Neural progenitor cell (in vitro differentiated cells): ENCODE results near the gene FTCD. TPM values are rescaled to one million over a fixed set of nuclear protein-coding genes. Genes with fewer than 3 reads are reported as not detected.

Experiments
- DNase-seq: peaks from one replicate; pipeline ENCODE4 v3.0.0-alpha.2; 2016; ENCODE audit warnings: low spot score
- H2AFZ ChIP-seq: fragments of 200-600 bp; sonication (generic); replicated peaks from 2 replicates; pipeline ENCODE4 v1.6.1; 2016; ENCODE audit warnings: antibody characterized with exemption
- H3F3A ChIP-seq: fragments of 200-600 bp; sonication (generic); 2 replicates; pipeline ENCODE4 v1.6.1; 2016; ENCODE audit warnings: antibody characterized with exemption, low read depth
- H3K27ac ChIP-seq: fragments of 200-600 bp; sonication (generic); 2 replicates; pipeline ENCODE4 v1.5.1; 2016; ENCODE audit warnings: mild to moderate bottlenecking
- H3K27me3 ChIP-seq: fragments of 200-600 bp; sonication (generic); 2 replicates; pipeline ENCODE4 v1.6.1; 2016; ENCODE audit warnings: mild to moderate bottlenecking, moderate library complexity
- H3K36me3 ChIP-seq: fragments of 200-600 bp; sonication (generic); 2 replicates; pipeline ENCODE4 v1.5.1; 2016
- H3K4me1 ChIP-seq: fragments of 200-600 bp; sonication (generic); 2 replicates; pipeline ENCODE4 v1.6.1; 2016; ENCODE audit warnings: mixed run types
- H3K4me2 ChIP-seq: fragments of 200-600 bp; sonication (generic); 2 replicates; pipeline ENCODE4 v1.6.1; 2016
- H3K4me3 ChIP-seq: fragments of 200-600 bp; sonication (generic); 2 replicates; pipeline ENCODE4 v1.5.1; 2016
- H3K79me2 ChIP-seq: fragments of 200-600 bp; sonication (generic); 2 replicates; pipeline ENCODE4 v1.6.1; 2016; ENCODE audit warnings: low read depth
- H3K9ac ChIP-seq: fragments of 200-600 bp; sonication (generic); 2 replicates; pipeline ENCODE4 v1.6.1; 2016
- H3K9me3 ChIP-seq: fragments of 200-600 bp; sonication (generic); 2 replicates; pipeline ENCODE4 v1.5.1; 2016; ENCODE audit warnings: low read depth
- H4K20me1 ChIP-seq: fragments of 200-600 bp; sonication (generic); 2 replicates; pipeline ENCODE4 v1.6.1; 2016; ENCODE audit warnings: low read depth
- H3K27ac Mint-ChIP-seq: 3 replicates; pipeline ENCODE4 v1.8.0; 2021; ENCODE audit warnings: mixed read lengths
- H3K27me3 Mint-ChIP-seq: 2 replicates; pipeline ENCODE4 v1.8.0; 2022; ENCODE audit warnings: low read depth, mild to moderate bottlenecking, inconsistent platforms, moderate library complexity, mixed read lengths; ENCODE audit not compliant: insufficient read depth
- H3K36me3 Mint-ChIP-seq: 3 replicates; pipeline ENCODE4 v1.8.0; 2021; ENCODE audit warnings: mixed read lengths
- H3K4me1 Mint-ChIP-seq: 3 replicates; pipeline ENCODE4 v1.8.0; 2021; ENCODE audit warnings: mixed read lengths
- H3K4me3 Mint-ChIP-seq: 3 replicates; pipeline ENCODE4 v1.8.0; 2021; ENCODE audit warnings: mild to moderate bottlenecking, moderate library complexity, mixed read lengths
- H3K9me3 Mint-ChIP-seq: 3 replicates; pipeline ENCODE4 v1.8.0; 2020; ENCODE audit warnings: mixed read lengths
- EZH2 ChIP-seq: fragments of 200-600 bp; sonication (generic); IDR thresholded peaks from 2 replicates; pipeline ENCODE4 v1.6.1; 2017; ENCODE audit warnings: antibody characterized with exemption, mild to moderate bottlenecking, moderate library complexity
- EZH2phosphoT487 ChIP-seq: fragments of 200-600 bp; sonication (generic); IDR thresholded peaks from 2 replicates; pipeline ENCODE4 v1.6.1; 2017; ENCODE audit warnings: antibody characterized with exemption
- total RNA-seq: library from RNA; depleted of rRNA; stranded (reverse); fragments of >200 nt; gene quantifications from 2 replicates; pipeline ENCODE4 v1.2.3, GENCODE V29; 2015; ENCODE audit warnings: low replicate concordance
- TF ChIP-seq, protein P1 (sequence below): fragments of 200-600 bp; sonication (generic); IDR thresholded peaks from 2 replicates; pipeline ENCODE4 v1.5.1; 2017; ENCODE audit warnings: antibody characterized with exemption, mild to moderate bottlenecking

FTCD gene
- total RNA-seq, 1 donor from 2014 or later: not detected

DNA sequence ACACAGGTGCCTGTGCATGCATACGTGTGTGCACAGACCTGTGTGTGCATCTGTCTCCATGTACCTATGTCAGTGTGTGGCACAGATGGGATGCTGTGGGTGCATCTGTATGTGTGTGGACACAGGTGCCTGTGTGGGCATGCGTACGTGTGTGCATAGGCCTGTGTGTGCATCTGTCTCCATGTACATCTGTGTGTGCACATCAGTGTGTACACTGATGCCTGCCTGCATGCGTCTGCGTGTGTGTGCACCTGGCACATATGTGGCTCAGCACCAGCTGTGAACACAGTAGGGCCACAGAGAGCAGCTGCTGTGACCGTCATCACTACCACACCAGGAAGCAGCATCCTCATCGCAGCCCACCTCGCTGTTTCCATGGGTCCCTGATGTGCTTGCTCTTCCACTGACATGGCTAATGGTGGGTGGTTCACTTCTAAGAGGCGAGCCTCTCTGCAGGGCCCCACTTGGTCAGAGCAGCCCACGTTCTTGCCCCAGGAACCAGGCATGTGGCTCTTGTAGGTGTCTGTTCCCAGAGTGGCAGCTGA lies 38.5 kb upstream of the FTCD start:
- Histone ChIP-seq H3K27me3 (no peaks in the 10 kb centered on the region), H3F3A (peaks cover under 1% of the 10 kb centered on the region), H3K4me2 (no peak overlapping the region), H3K27ac (no peak overlapping the region), H3K36me3 (peaks cover under 1% of the 10 kb centered on the region), H3K79me2 (no peaks in the 10 kb centered on the region), H3K9ac (no peak overlapping the region), H4K20me1 (no peaks in the 10 kb centered on the region), H3K4me3 (no peak overlapping the region), H3K4me1 (no peaks in the 10 kb centered on the region), H3K9me3 (no peaks in the 10 kb centered on the region), H2AFZ (no peak overlapping the region)
- Mint-ChIP-seq H3K4me3 (no peak overlapping the region), H3K4me1 (peaks cover 19% of the 10 kb centered on the region), H3K9me3 (no peaks in the 10 kb centered on the region), H3K36me3 (peaks cover 26% of the 10 kb centered on the region), H3K27ac (no peak overlapping the region), H3K27me3 (no peaks in the 10 kb centered on the region)
- no peak for DNase-seq
- TF ChIP-seq EZH2phosphoT487: no peak
- TF ChIP-seq, protein P1, sequence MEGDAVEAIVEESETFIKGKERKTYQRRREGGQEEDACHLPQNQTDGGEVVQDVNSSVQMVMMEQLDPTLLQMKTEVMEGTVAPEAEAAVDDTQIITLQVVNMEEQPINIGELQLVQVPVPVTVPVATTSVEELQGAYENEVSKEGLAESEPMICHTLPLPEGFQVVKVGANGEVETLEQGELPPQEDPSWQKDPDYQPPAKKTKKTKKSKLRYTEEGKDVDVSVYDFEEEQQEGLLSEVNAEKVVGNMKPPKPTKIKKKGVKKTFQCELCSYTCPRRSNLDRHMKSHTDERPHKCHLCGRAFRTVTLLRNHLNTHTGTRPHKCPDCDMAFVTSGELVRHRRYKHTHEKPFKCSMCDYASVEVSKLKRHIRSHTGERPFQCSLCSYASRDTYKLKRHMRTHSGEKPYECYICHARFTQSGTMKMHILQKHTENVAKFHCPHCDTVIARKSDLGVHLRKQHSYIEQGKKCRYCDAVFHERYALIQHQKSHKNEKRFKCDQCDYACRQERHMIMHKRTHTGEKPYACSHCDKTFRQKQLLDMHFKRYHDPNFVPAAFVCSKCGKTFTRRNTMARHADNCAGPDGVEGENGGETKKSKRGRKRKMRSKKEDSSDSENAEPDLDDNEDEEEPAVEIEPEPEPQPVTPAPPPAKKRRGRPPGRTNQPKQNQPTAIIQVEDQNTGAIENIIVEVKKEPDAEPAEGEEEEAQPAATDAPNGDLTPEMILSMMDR: no peak
- no peak for TF ChIP-seq EZH2

DNA sequence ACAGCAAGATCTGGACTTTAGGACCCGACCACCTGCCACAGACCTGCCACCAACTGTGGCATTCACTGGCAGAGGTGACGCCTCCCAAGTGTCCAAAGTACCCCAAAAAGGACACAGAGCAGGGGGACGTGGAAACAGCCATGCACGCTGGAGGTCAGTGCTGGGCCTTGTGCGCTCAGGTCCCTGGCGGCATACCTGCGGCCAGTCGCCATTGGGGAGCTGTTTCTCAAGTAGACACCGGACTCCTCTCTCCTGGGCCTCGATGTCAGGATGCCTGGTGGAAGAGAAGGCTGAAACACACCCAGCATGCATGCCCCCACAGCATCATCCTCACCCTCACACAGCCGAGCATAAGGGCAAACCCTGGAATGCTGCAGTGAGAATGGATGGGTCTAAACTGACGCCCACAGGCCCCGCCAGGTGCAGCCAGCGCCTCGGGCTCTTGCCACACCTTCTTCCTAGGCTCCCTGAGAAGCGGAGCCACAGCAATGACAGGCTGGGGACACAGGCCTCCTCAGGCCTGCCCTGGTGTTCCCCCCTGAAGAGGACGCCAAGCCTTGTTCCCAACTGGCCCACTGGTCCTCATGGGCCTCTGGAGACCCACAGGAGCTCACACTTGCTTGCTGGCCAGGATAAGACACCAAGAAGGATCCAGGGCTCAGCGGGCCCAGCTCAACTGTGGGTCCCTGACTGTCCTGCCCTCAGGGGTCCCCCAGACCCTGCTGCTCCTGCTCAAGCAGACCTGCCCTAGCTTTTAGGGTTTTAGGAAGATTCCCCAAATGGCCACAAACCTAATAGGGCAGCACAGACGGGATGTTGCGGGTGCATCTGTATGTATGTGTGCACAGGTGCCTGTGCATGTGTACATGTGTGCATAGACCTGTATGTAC lies 36.6 kb upstream of the FTCD start:
- Histone ChIP-seq H3K4me2 (no peak overlapping the region), H3K9me3 (no peaks in the 10 kb centered on the region), H3K27ac (no peak overlapping the region), H3F3A (peaks cover 5% of the 10 kb centered on the region), H3K9ac (no peak overlapping the region), H2AFZ (no peak overlapping the region), H4K20me1 (no peaks in the 10 kb centered on the region), H3K27me3 (no peaks in the 10 kb centered on the region), H3K4me1 (peaks cover 8% of the 10 kb centered on the region), H3K79me2 (no peaks in the 10 kb centered on the region), H3K4me3 (no peak overlapping the region), H3K36me3 (no peaks in the 10 kb centered on the region)
- Mint-ChIP-seq H3K27ac (no peak overlapping the region), H3K4me3 (no peak overlapping the region), H3K27me3 (peaks cover 2% of the 10 kb centered on the region), H3K4me1 (peaks cover 38% of the 10 kb centered on the region), H3K36me3 (peaks cover 25% of the 10 kb centered on the region), H3K9me3 (no peaks in the 10 kb centered on the region)
- TF ChIP-seq EZH2 (no peak), EZH2phosphoT487 (no peak)
- TF ChIP-seq, protein P1: no peak
- DNase-seq: no peak

DNA sequence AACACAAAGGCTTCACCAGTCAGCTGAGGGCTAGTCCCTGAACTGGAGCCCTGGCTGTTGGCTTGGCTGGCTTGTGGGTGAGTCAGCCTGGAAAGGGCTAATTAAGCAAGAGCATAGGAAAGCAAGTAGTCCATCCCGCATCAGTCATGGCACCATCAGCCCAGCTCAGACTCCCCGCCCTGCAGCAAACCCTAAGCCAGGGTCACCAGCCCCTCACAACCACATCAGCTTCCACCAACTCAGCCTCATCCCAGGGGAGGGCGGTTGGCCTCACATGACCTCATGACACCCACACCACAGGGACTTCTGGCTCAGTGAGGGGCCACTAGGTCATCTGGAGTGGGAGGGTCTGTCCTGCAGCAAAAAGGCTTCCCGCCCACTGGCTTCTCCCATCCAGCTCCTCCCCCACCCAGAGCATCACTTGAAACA lies 35.9 kb upstream of the FTCD start:
- Mint-ChIP-seq H3K9me3 (no peaks in the 10 kb centered on the region), H3K4me3 (no peak overlapping the region), H3K27ac (no peak overlapping the region), H3K27me3 (peaks cover 2% of the 10 kb centered on the region), H3K36me3 (peaks cover 25% of the 10 kb centered on the region), H3K4me1 (peaks cover 41% of the 10 kb centered on the region)
- Histone ChIP-seq H2AFZ (no peak overlapping the region), H3K36me3 (no peaks in the 10 kb centered on the region), H3K4me2 (no peak overlapping the region), H3K4me1 (peaks cover 8% of the 10 kb centered on the region), H4K20me1 (no peaks in the 10 kb centered on the region), H3F3A (peaks cover 5% of the 10 kb centered on the region), H3K9me3 (no peaks in the 10 kb centered on the region), H3K4me3 (no peak overlapping the region), H3K27me3 (no peaks in the 10 kb centered on the region), H3K9ac (no peak overlapping the region), H3K27ac (no peak overlapping the region), H3K79me2 (no peaks in the 10 kb centered on the region)
- TF ChIP-seq, protein P1: no peak
- TF ChIP-seq EZH2phosphoT487: no peak
- TF ChIP-seq EZH2: no peak
- no peak for DNase-seq
